ENCODE results near the gene CCR1.
"Not testable (repeated sequence)": the region's sequence is repeated elsewhere in the genome, so short reads cannot be mapped to it uniquely, and the experiment has no call there.

CCR1 gene

GRCh38 chr3:46212101-46212500 is 4.0 kb upstream of the CCR1 start:
- H3K36me3 ChIP-seq (ENCODE audit: insufficient read depth): no peaks in the 10 kb centered on the region
- no peak overlapping the region for H2AFZ ChIP-seq (ENCODE audit: low read depth)
- H3K9ac ChIP-seq: no peak overlapping the region
- H3K27me3 ChIP-seq (ENCODE audit: insufficient read depth, low read depth): no peaks in the 10 kb centered on the region
- H3K79me2 ChIP-seq (ENCODE audit: insufficient read depth, low read depth): 0 out of 2 replicates have a peak, but pooled peaks cover 3% of the 10 kb centered on the region
- no peak overlapping the region for H3K4me2 ChIP-seq
- TF ChIP-seq, protein P1, sequence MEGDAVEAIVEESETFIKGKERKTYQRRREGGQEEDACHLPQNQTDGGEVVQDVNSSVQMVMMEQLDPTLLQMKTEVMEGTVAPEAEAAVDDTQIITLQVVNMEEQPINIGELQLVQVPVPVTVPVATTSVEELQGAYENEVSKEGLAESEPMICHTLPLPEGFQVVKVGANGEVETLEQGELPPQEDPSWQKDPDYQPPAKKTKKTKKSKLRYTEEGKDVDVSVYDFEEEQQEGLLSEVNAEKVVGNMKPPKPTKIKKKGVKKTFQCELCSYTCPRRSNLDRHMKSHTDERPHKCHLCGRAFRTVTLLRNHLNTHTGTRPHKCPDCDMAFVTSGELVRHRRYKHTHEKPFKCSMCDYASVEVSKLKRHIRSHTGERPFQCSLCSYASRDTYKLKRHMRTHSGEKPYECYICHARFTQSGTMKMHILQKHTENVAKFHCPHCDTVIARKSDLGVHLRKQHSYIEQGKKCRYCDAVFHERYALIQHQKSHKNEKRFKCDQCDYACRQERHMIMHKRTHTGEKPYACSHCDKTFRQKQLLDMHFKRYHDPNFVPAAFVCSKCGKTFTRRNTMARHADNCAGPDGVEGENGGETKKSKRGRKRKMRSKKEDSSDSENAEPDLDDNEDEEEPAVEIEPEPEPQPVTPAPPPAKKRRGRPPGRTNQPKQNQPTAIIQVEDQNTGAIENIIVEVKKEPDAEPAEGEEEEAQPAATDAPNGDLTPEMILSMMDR (conservative IDR thresholded peaks at IDR 0.05; ENCODE audit: low read depth, low read length): no peak
- peaks cover 67% of the 10 kb centered on the region for H3K4me1 ChIP-seq (ENCODE audit: low read depth, poor library complexity, severe bottlenecking)
- no peak overlapping the region for H3K27ac ChIP-seq
- no peaks in the 10 kb centered on the region for H4K20me1 ChIP-seq (ENCODE audit: insufficient read depth)
- no peak overlapping the region for H3K4me3 ChIP-seq (IDR thresholded peaks at IDR 0.05; ENCODE audit: insufficient read depth, low read depth, low read length)

- TF ChIP-seq, protein P1 (conservative IDR thresholded peaks at IDR 0.05; ENCODE audit: low read depth, low read length): no peak
Measured at GRCh38 chr3:46209746-46210470, 1.8 kb upstream of the CCR1 start.

GRCh38 chr3:46209053-46209452 is 940 bp upstream of the CCR1 start:
- Histone ChIP-seq H4K20me1 (ENCODE audit: insufficient read depth) (no peaks in the 10 kb centered on the region), H3K4me3 (IDR thresholded peaks at IDR 0.05; ENCODE audit: insufficient read depth, low read depth, low read length) (no peak overlapping the region), H2AFZ (ENCODE audit: low read depth) (no peak overlapping the region), H3K9ac (no peak overlapping the region), H3K36me3 (ENCODE audit: insufficient read depth) (no peaks in the 10 kb centered on the region), H3K27ac (0 out of 2 replicates have a peak overlapping the region, but pooled peaks have one; percentile 96), H3K27me3 (ENCODE audit: insufficient read depth, low read depth) (no peaks in the 10 kb centered on the region), H3K4me1 (ENCODE audit: low read depth, poor library complexity, severe bottlenecking) (peaks cover 80% of the 10 kb centered on the region), H3K4me2 (no peak overlapping the region), H3K79me2 (ENCODE audit: insufficient read depth, low read depth) (peaks cover 16% of the 10 kb centered on the region)
- TF ChIP-seq, protein P1 (conservative IDR thresholded peaks at IDR 0.05; ENCODE audit: low read depth, low read length): no peak

More at GRCh38 chr3:46209746-46210470, 1.8 kb upstream of the CCR1 start:
- H3K27me3 ChIP-seq (ENCODE audit: insufficient read depth, low read depth): no peaks in the 10 kb centered on the region
- H3K9ac ChIP-seq: no peak overlapping the region
- H2AFZ ChIP-seq (ENCODE audit: low read depth): no peak overlapping the region
- peaks cover 80% of the 10 kb centered on the region for H3K4me1 ChIP-seq (ENCODE audit: low read depth, poor library complexity, severe bottlenecking)
- H3K4me2 ChIP-seq: no peak overlapping the region
- H3K36me3 ChIP-seq (ENCODE audit: insufficient read depth): no peaks in the 10 kb centered on the region
- H3K27ac ChIP-seq: no peak overlapping the region
- no peaks in the 10 kb centered on the region for H4K20me1 ChIP-seq (ENCODE audit: insufficient read depth)
- peaks cover 8% of the 10 kb centered on the region; the same call in 1 of the 2 replicates for H3K79me2 ChIP-seq (ENCODE audit: insufficient read depth, low read depth)
- no peak overlapping the region for H3K4me3 ChIP-seq (IDR thresholded peaks at IDR 0.05; ENCODE audit: insufficient read depth, low read depth, low read length)

GRCh38 chr3:46207514-46207913 is 599 bp downstream of the CCR1 start:
- peak overlapping the region; percentile 29; the same call in 1 of the 2 replicates for H2AFZ ChIP-seq (ENCODE audit: low read depth)
- H3K4me3 ChIP-seq (IDR thresholded peaks at IDR 0.05; ENCODE audit: insufficient read depth, low read depth, low read length); H3K27me3 ChIP-seq (ENCODE audit: insufficient read depth, low read depth); H3K36me3 ChIP-seq (ENCODE audit: insufficient read depth); H4K20me1 ChIP-seq (ENCODE audit: insufficient read depth): not testable (repeated sequence)
- H3K4me1 ChIP-seq (ENCODE audit: low read depth, poor library complexity, severe bottlenecking): peaks cover 72% of the 10 kb centered on the region
- peaks cover 24% of the 10 kb centered on the region for H3K79me2 ChIP-seq (ENCODE audit: insufficient read depth, low read depth)
- peak overlapping the region; percentile 46 for H3K4me2 ChIP-seq
- peak overlapping the region; percentile 73 for H3K9ac ChIP-seq
- H3K27ac ChIP-seq: peak overlapping the region; percentile 96
